Upper lobe of left lung (tissue), 4 donors: Measurements from ENCODE around the gene MRPL52.

Experiments used
- CTCF ChIP-seq, 6 experiments: fragments of 450-650 bp in 4 of 6; fragments of 200-600 bp in 2 of 6; sonication (generic) in 2 of 6; IDR thresholded peaks; one replicate each; pipeline ENCODE4 v1.5.1; 2016 to 2019; ENCODE audit warnings: antibody characterized with exemption in 6 of 6
- POLR2AphosphoS5 ChIP-seq, 2 donors: sonication (generic); formaldehyde crosslinking; IDR thresholded peaks; one replicate each; pipeline ENCODE4 v1.5.1; 2017; ENCODE audit warnings: antibody characterized with exemption in 2 of 2

- no peak for TF ChIP-seq POLR2AphosphoS5 (IDR thresholded peaks at IDR 0.05)
- TF ChIP-seq CTCF (IDR thresholded peaks at IDR 0.05), result no peak
Measured at GRCh38 chr14:22780105-22780679, 49.5 kb upstream of the MRPL52 start.
